ENCODE data around the gene RNU1-2.
"Not testable (repeated sequence)": the region's sequence is repeated elsewhere in the genome, so short reads cannot be mapped to it uniquely, and the experiment has no call there.

The RNU1-2 gene

DNA sequence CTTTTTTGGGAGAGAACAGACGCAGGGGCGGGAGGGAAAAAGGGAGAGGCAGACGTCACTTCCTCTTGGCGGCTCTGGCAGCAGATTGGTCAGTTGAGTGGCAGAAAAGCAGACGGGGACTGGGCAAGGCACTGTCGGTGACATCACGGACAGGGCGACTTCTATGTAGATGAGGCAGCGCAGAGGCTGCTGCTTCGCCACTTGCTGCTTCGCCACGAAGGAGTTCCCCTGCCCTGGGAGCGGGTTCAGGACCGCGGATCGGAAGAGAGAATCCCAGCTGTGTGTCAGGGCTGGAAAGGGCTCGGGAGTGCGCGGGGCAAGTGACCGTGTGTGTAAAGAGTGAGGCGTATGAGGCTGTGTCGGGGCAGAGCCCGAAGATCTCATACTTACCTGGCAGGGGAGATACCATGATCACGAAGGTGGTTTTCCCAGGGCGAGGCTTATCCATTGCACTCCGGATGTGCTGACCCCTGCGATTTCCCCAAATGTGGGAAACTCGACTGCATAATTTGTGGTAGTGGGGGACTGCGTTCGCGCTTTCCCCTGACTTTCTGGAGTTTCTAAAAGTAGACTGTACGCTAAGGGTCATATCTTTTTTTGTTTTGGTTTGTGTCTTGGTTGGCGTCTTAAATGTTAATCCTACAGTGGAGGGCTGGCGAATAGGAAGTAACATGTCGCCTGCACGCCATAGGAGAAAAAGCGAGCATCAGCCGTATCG lies at the start of gene RNU1-2:
RNU1-2 (plus strand) TSS at position 383 of the 718 bp plus-strand sequence.
- DNase-seq = peak; percentile 97

DNA sequence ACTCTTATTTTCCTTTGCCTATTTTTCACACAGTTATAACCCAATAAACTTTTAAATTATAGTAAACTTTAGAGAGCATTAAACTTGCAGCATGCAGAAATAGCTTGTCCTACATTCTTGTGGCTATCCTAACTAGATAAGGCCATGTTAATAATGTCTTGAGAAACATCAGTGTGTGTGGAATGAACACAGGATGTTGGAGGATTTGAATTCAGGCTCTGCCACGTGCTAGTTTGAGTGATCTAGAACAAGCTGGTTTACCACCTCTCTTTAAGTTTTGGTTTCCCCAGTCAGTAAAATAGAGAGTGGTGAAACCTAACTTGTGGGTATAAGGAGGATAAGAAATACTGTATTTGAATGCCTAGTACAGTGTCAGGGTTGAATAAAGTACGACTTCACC lies 39.6 kb upstream of the RNU1-2 start:
- DNase-seq = not testable (repeated sequence)

DNA sequence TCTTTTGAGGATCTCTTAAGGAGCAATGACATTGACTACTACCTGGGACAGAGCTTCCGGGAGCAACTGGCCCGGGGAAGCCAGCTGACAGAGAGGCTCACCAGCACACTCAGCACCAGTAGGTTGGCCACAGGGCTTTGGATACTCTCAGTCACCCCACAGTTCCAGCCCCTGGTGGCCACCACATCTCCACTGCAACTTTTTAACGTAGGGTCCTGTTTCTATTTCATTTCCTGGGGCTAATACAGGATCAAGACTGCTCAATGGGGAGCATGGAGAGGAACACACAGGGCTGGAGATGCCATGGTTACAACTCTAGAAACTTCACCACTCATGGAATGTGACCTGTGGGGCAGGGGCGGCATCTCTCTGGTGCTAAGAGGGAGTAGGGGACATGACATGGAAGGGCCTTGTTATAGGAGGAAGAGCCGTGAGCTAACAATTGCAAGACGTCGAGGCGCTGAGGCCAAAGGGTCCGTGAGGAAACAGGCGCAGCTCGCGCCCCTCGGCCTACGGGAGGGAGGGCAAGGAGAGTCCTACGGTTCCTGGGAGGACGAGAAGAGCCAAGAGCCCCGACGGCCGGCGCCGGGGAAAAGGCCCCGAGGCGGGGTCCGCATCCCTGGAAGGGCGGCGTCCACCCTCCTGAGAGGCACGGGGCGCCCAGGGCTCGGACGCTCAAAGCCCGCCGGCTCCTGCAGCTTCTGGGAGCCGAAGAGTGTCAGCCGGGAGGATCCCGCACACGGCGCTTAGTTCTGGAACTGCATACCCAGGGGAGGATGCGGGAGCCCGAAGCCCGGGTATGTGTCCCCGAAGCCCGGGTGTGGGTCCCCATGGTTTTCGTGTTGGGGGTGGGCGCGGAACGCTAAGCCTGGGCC lies 36.4 kb upstream of the RNU1-2 start:
- DNase-seq = not testable (repeated sequence)

- DNase-seq = not testable (repeated sequence)
Observed at GRCh38 chr1:16860048-16860447, 35.7 kb upstream of the RNU1-2 start.

DNA sequence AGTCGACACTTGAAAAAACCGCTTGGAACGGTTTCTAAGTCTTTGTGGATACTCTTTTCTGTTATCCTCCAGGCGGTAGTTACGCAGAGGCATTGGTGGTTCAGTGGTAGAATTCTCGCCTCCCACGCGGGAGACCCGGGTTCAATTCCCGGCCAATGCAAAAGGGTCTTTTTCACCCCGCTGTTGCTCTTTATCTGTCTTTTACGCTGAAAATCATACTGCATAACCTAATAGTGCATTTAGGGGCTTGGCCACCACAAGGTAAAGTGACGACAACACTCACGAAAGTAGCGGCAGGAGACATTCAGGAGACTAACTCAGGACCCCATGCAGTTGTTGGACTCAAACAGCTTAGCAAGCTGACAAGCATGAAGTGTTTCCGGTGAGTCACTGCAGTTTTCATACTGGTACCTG lies 33.9 kb upstream of the RNU1-2 start:
- not testable (repeated sequence) for DNase-seq

DNA sequence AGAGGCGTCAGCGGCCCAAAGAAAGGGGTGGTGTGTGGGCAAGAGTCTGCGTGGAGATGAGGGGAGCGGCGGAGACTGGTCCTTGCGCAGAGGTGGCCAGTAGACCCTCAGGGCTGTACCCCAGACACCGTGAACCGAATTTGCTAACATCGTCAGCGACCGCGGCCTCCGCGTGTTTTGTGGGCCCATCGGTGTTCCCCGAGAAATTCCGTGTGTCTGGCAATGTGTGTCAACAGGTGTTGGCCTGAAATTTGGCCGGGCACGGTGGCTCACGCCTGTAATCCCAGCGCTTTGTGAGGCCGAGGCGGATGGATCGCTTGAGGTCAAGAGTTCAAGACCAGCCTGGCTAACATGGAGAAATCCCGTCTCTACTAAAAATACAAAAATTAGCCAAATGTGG lies 33.4 kb upstream of the RNU1-2 start:
- not testable (repeated sequence) for DNase-seq

DNA sequence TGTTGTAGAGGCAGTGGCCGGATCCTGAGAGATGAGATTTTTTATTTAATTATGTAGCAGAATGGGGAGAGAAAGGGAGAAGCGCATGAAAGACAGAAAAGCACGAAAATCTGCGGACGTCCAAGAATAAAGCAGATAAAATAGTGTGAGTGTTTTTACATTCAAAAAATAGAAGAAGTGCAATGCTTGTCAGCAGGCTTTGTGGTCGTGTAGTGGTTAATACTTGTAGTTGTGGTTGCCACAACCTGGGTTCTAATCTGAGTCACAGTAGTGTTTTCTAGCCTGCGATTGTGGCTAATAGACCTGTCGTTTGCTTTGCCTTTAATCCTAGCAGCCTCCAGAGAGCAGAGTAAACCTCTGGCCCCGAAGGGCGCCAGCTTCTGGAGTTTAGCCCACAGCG lies 32.8 kb upstream of the RNU1-2 start:
- DNase-seq = not testable (repeated sequence)

GRCh38 chr1:16866926-16867707 lies 28.7 kb upstream of the RNU1-2 start:
- DNase-seq = not testable (repeated sequence)

DNA sequence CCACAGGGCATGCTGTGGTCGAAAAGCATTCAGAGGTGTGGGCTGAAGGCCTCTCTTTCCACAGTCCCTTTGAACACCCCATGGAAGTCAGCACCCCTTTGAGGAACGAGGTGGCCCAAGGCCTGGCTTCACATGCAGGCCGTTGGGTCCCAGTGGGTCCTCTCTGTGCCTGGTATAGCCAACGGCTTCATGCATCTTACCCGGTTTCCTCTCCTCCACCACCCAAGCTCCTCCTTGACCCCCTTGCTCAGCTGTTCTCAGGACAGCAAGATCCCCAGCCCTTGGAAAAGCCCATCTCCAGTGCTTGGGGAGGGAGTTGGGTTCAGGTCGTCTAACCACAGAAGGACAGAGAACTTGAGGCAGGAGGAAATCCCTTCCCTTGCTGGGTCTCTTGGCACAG lies 27.0 kb upstream of the RNU1-2 start:
- DNase-seq = not testable (repeated sequence)

DNA sequence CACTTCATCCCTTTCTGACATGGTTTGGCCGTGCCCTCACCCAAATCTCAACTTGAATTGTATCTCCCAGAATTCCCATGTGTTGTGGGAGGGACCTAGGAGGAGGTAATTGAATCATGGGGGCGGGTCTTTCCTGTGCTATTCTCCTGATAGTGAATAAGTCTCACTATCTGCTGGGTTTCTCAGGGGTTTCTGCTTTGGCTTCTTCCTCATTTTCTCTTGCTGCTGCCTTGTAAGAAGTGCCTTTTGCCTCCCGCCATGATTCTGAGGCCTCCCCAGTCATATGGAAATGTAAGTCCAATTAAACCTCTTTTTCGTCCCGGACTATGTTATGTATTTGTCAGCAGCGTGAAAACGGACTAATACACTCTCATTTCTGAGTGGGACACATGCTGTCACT lies 25.8 kb upstream of the RNU1-2 start:
- not testable (repeated sequence) for DNase-seq

DNA sequence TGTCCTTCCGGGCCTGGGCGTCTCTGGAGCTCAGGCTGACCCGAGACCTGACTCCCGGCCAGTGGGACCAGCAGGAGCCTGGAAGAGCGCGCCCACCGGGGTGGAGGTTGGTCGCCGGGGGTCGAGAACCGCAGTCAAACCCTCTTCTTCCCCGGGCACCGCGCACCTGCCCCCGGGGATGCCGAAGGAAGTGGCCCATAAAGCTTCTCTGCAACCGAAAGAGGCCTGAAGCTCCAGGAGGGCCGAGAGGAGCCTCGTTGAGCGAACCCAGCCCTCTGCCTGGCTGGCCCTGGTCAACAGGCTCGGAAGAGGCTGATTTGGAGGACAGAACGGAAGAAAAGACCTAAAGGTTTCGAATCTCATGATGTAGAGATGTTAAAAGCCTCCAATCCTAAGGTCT lies 24.6 kb upstream of the RNU1-2 start:
- DNase-seq = not testable (repeated sequence)

DNA sequence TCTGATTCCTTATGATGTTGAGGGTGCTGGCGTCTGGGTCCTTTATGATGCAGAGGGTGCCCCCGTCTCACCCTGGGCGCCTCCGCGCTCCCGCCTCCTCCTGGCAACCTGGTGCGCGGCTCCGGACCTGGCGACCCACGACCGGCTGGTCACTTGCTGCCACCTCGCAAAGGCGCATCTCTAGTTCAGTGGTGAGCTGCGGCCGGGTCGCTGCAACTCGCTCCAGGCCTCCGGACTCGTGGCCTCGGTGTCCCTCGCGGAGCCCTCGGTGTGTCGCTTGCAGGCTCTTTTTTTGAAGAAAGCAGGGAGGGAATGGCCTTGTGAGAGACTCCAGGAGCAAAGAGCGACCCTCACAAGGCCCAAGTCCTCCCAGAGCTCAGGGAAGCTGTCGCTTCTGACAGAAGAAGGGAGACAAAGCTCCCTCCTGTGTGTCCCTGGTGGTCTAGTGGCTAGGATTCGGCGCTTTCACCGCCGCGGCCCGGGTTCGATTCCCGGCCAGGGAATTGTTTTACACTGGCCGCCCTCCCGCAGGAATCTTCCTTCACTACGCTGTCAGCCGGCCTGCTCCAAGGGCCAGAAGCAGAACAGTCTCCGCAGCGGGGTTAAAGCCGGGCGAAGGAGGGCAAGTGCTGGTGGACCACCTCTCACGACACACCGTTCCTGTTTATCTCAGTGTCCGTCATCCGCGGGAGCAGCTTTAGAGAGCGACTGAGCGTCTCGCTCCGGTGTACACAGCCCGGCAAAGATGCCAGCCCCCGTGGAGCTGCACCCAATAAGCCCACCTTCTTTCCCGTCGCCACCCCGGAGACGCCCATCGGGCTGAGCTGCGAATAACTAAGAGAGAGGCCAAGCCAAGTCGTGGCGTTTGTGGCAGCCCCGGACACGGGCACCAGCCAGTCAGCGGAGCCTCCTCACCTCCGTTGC lies 23.4 kb upstream of the RNU1-2 start:
- peak; percentile 5 for DNase-seq

GRCh38 chr1:16873076-16873879 lies 22.5 kb upstream of the RNU1-2 start:
- not testable (repeated sequence) for DNase-seq

DNA sequence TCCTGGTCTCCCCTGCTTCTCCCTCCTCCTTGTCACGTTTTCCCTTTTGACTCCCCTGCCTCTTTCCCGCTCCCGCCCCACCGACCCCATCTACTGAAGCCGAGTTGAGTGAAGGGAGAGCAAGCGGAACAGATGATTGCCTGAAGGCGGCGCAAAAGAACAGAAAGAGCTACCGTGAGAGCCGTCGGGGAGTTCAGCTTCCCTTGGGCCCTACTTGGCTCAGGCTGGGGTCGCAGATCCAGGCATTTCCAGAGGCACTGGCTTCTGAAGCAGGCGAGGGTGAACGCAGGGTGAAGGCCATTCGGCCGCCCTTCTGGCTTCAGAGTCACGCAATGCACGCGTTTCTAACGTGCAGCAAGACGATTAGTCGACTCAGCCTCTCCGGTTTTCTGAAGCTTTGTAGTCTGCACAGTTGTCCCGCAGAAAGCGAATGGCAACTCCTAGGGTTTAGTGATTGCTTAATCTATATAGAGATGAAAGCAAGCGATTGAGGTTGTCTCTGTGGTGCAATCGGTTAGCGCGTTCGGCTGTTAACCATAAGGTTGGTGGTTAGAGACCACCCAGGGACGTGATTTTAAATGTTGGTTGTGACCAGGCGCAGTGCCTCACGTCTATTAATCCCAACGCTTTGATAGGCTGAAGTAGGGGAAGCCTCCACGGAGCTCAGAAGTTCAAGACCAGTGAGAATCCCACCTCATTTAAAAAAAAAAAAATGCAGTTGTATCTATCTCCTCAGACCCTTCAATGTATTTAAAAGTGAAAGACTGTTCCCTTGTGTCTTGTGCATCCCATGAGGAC lies 20.6 kb upstream of the RNU1-2 start:
- DNase-seq = not testable (repeated sequence)

DNA sequence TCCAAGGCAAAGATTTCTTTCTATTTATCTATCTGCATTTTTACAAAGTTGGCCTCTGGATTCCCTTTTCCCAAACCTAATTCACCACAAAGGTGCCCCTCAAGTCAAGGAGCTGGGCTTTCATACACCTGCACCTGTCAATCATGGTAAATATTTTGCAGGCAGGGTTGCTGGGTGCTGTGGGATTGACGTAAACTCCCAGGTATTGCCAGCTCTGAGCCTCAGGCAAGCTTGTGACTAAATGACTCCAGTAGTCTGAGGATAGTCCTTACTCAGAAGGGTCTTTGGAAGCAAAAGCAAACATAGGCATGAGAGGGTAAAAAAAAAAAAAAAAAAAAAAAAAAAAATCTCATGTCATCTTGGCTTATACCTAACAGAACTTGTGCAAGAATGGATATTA lies 14.0 kb upstream of the RNU1-2 start:
- DNase-seq = not testable (repeated sequence)

- no peak for DNase-seq
Observed at GRCh38 chr1:16882986-16883385, 12.8 kb upstream of the RNU1-2 start.

DNA sequence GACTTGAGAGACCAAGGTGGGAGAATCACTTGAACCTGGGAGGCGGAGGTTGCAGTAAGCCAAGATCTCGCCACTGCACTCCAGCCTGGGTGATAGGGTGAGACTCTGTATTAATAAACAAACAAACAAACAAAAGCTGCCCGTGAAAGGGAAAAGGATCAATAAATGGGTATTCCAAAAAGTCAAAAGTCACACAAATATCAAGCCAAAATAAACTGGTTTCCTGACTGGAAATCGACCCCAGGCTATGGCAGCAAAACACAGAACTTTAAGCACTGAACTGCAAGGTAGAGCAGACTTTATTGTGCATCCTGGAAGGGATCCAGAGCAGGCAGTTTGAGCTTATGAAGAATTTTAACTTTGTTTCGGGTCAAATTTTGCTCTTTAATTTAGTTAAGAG lies 11.3 kb upstream of the RNU1-2 start:
- DNase-seq = not testable (repeated sequence)

DNA sequence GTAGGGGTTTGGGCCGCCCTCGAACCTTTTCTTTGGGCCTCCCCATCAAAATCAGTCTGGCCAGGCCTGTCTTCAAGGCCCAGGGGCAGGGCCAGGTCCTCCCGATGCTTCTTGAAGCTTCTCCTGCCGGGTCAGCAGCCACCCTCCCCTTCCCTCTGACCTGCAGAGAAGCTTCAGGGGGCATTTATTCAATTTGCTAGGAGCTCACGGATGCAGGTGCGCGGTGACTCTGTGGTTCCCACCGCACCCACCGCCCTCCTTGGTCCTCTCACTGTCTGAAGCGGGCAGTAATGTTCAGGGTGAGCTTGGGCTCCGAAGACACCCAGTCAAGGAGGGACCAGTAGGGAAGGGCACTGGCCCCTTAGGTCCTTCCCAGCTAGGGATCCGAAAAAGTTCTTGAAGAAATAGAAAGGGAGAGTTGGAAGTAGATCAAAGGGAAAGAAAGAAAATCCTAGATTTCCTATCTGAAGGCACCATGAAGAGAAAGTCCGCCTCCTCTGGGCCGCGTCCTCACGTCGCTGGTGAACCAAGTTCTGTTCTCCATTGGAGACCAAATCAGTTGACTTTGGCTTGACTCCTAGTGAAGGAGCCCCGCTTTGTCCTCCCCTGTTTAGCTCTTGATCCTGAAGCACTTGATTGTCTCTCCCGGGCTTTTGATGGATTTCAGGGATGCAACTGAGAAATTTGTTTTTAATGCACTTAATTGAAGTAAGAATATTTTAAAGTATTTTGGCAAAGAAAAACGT lies 8.7 kb upstream of the RNU1-2 start:
- no peak for DNase-seq

All from NCI-H226 (cell line).